ENCODE data around the gene CSAG2.

CSAG2 gene

DNA sequence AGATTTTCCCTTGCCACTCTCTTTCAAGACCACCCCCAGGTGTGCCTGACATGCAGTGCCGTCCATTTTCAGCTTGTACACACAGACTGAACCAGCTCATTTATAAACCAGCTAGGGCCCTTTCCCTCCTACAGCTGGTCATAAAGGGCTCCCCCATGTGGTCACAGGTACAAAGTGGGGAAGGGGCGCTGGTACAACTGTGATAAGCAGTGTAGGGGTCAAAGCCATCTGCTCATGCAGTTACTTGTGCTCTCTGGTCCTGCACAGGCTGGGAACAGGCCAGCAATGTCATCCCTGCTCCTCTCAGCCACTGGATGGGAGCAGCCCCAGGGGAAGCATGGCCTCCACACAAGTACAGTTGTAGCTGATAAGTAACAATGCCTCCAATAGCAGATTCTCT lies 50.8 kb downstream of the CSAG2 start:
- DNase-seq, result no peak

All from activated CD8-positive, alpha-beta memory T cell treated with anti-CD3 and anti-CD28 coated beads for 24 hours (primary cell).